NCI-H460 (cell line): ENCODE results near the gene ST3GAL2. TPM values are rescaled to one million over a fixed set of nuclear protein-coding genes. Genes with fewer than 3 reads are reported as not detected.

ENCODE experiments used
- DNase-seq: peaks from one replicate; pipeline ENCODE4 v3.0.0-alpha.2; 2016; ENCODE audit warnings: low read depth; ENCODE audit errors: extremely low read depth
- total RNA-seq: library from RNA; depleted of rRNA; stranded (reverse); fragments of >200 nt; shearing (Covaris generic); gene quantifications from 2 replicates; pipeline ENCODE4 v1.2.3, GENCODE V29; 2014

Gene ST3GAL2
- total RNA-seq, 1 experiment from 2014 or later, result 10.6 TPM

- DNase-seq, result no peak
Observed at GRCh38 chr16:70440009-70440692, 1.3 kb upstream of the ST3GAL2 start.

GRCh38 chr16:70438585-70438968 is 323 bp downstream of the ST3GAL2 start:
- DNase-seq, result no peak

- no peak for DNase-seq
Observed at GRCh38 chr16:70437582-70438557, 1.0 kb downstream of the ST3GAL2 start.

GRCh38 chr16:70437017-70437581 is 1.8 kb downstream of the ST3GAL2 start:
- no peak for DNase-seq

GRCh38 chr16:70434484-70435260 is 4.2 kb downstream of the ST3GAL2 start:
- DNase-seq, result no peak

- no peak for DNase-seq
Observed at GRCh38 chr16:70433458-70434103, 5.3 kb downstream of the ST3GAL2 start.

GRCh38 chr16:70432723-70433457 is 6.0 kb downstream of the ST3GAL2 start:
- DNase-seq, result no peak

GRCh38 chr16:70432356-70432722 is 6.6 kb downstream of the ST3GAL2 start:
- no peak for DNase-seq

GRCh38 chr16:70430667-70431536 is 8.0 kb downstream of the ST3GAL2 start:
- no peak for DNase-seq

GRCh38 chr16:70429888-70430666 is 8.8 kb downstream of the ST3GAL2 start:
- DNase-seq, result no peak

GRCh38 chr16:70428178-70428998 is 10.5 kb downstream of the ST3GAL2 start:
- peak; percentile 74 for DNase-seq

- no peak for DNase-seq
Observed at GRCh38 chr16:70427786-70428177, 11.1 kb downstream of the ST3GAL2 start.

- no peak for DNase-seq
Observed at GRCh38 chr16:70422543-70422942, 16.4 kb downstream of the ST3GAL2 start.

- no peak for DNase-seq
Observed at GRCh38 chr16:70421473-70422311, 17.2 kb downstream of the ST3GAL2 start.

GRCh38 chr16:70421014-70421413 is 17.9 kb downstream of the ST3GAL2 start:
- no peak for DNase-seq
